IPS-20b (cell line): Measurements from ENCODE around the gene NDST4.

ENCODE experiments used
- H3K27ac ChIP-seq: one replicate; pipeline ENCODE4 v1.5.1; 2013; ENCODE audit warnings: low read length
- H3K27me3 ChIP-seq: 2 replicates; pipeline ENCODE4 v1.6.1; 2013; ENCODE audit warnings: mild to moderate bottlenecking, low read length, inconsistent platforms; ENCODE audit not compliant: insufficient read depth
- H3K36me3 ChIP-seq: 2 replicates; pipeline ENCODE4 v1.6.1; 2013; ENCODE audit warnings: low read depth, mild to moderate bottlenecking, inconsistent platforms, low read length, moderate library complexity; ENCODE audit not compliant: insufficient read depth
- H3K4me1 ChIP-seq: 2 replicates; pipeline ENCODE4 v1.6.1; 2013; ENCODE audit warnings: mild to moderate bottlenecking, control low read depth, inconsistent platforms, low read length, moderate library complexity; ENCODE audit not compliant: insufficient read depth
- H3K4me3 ChIP-seq: 2 replicates; pipeline ENCODE4 v1.5.1; 2013; ENCODE audit warnings: mild to moderate bottlenecking, low read length, inconsistent platforms
- H3K9ac ChIP-seq: 2 replicates; pipeline ENCODE4 v1.6.1; 2013; ENCODE audit warnings: low read depth, mild to moderate bottlenecking, inconsistent platforms, low read length, moderate library complexity
- H3K9me3 ChIP-seq: 2 replicates; pipeline ENCODE4 v1.6.1; 2013; ENCODE audit warnings: mild to moderate bottlenecking, low read depth, low read length, inconsistent platforms; ENCODE audit not compliant: insufficient read depth

Gene NDST4

DNA sequence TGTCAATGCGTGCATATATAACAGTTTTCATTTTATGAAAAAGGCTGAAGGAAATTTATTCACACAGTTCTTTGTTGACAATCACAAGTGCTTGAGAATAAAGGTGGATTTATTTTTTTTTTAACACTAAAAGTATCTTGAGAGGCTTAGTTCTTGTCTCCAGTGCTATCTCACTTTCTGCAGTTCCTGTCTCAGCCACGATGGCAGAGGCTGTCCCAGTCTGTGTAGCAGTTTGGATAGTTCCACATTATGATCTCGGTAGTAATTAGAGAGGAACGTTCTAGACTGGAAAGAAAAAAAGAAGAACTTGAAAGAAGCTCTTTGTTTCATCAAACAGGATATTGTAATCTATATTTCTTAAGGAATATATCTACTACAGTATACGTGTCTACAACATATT is 285.8 kb downstream of the NDST4 start:
- no peak overlapping the region for H3K4me3 ChIP-seq
- H3K4me1 ChIP-seq, result no peaks in the 10 kb centered on the region
- no peaks in the 10 kb centered on the region for H3K9me3 ChIP-seq

DNA sequence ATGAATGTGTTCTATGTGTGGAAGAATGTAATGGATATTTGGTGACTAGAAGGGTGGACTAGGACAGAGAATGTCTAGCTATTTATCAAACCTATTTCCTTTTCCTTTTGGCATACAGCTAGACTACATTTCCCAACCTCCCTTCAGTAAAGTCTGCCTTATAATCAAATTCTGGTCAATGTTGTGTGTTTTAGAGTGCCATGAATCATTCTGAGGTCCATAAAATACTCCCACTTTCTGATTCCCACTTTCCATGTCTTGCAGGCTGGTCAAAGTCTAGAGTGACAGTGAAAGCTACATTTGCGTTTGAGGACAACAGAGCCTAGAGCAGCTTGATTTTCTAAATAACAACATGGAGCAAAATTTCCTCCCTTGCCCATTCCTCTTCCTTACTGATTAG is 297.7 kb downstream of the NDST4 start:
- Histone ChIP-seq H3K4me3 (no peak overlapping the region), H3K4me1 (no peaks in the 10 kb centered on the region), H3K27me3 (no peaks in the 10 kb centered on the region), H3K27ac (no peak overlapping the region), H3K9ac (no peak overlapping the region), H3K36me3 (no peaks in the 10 kb centered on the region), H3K9me3 (no peaks in the 10 kb centered on the region)

More for the DNA sequence above, 285.8 kb downstream of the NDST4 start:
- Histone ChIP-seq H3K27me3 (no peaks in the 10 kb centered on the region), H3K9ac (no peak overlapping the region), H3K27ac (no peak overlapping the region), H3K36me3 (no peaks in the 10 kb centered on the region)

DNA sequence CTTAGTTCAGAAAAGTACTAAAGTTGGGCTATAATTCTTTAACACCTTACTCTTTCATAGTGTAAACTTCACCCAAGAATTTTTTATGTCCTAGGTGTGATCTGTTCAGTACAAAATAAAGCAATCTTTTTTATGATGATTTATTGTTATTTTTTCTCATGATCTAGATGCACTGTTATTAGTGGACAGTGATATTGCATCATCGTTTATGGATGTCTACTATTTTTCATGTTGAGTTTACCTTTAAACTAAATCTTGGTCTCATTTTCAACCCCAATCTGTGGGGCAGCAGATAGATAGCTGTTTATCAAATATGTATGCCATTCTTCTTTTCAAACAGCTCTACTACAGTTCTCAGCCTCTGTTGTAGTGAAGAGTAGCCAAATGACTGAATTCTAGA is 299.5 kb downstream of the NDST4 start:
- Histone ChIP-seq H3K4me1 (no peaks in the 10 kb centered on the region), H3K27ac (no peak overlapping the region), H3K27me3 (no peaks in the 10 kb centered on the region), H3K36me3 (no peaks in the 10 kb centered on the region), H3K9me3 (no peaks in the 10 kb centered on the region), H3K4me3 (no peak overlapping the region), H3K9ac (no peak overlapping the region)

DNA sequence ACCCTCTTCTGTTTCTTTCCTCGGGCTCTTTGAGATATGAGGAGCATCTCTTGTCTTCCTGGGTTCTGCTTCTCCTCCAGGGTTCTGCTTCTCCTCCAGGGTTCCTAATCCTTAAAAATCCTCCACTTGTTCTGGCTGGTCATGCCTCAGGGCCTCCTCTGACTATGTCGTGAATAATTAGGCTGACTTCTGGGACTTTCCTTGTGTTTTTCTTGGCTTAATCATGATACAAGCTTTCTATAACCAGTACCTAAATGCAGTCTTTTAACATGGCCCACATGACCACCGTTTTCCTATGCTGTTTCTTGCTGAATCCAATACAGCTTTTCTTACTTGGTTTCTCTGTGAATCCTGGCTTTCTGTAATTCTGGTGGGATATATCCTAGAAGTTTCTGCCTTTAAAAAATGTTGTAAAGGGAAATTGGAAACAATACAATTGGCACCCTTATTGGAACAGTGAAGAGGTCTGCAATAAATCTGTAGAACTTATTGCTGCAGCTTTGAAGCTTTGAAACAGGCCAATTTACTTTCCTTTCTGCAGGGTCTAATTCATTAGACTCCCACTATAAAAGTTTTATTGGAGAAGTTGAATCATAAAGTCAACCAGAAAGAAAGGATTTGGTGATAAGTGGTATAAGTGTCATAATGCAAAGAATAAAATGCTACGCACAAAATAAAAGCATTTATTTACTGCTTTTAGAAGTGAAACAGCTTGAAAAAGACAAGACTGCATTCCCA is 301.7 kb downstream of the NDST4 start:
- Histone ChIP-seq H3K9me3 (no peaks in the 10 kb centered on the region), H3K9ac (no peak overlapping the region), H3K4me1 (no peaks in the 10 kb centered on the region), H3K27me3 (no peaks in the 10 kb centered on the region), H3K36me3 (no peaks in the 10 kb centered on the region), H3K4me3 (no peak overlapping the region), H3K27ac (no peak overlapping the region)

DNA sequence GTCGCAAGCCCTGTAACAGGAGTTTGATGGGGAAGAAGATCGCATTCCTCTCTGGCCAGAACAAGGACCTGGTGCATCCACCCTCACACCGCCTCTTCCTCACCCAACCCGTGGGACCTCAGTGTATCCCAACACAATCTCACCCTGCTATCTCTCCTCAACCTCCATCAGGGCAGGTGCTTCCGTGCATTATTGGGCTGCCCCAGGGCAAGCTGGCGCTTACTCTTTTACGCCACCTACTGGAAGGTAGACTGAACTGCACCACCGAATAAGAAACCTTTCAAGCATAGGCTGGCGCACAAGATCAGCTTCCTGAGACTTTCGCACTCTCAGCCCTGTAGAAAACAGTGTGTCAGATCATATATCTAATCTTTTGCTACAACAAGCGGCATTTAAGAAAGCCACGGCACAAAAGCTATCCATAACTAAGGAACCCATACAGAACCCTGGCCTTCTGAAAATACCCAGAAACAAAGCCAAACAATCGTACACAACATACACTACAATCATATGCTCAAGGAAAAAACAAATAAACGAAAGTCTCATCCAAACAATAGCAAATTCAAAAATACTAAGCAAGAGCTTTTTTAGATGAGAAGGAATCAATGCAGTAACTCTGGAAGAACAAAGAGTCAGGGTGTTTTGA is 305.5 kb downstream of the NDST4 start:
- H3K9ac ChIP-seq, result no peak overlapping the region
- H3K27ac ChIP-seq, result no peak overlapping the region
- no peak overlapping the region for H3K4me3 ChIP-seq
- H3K9me3 ChIP-seq, result no peaks in the 10 kb centered on the region
- H3K4me1 ChIP-seq, result no peaks in the 10 kb centered on the region
- H3K36me3 ChIP-seq, result no peaks in the 10 kb centered on the region
- H3K27me3 ChIP-seq, result no peaks in the 10 kb centered on the region

DNA sequence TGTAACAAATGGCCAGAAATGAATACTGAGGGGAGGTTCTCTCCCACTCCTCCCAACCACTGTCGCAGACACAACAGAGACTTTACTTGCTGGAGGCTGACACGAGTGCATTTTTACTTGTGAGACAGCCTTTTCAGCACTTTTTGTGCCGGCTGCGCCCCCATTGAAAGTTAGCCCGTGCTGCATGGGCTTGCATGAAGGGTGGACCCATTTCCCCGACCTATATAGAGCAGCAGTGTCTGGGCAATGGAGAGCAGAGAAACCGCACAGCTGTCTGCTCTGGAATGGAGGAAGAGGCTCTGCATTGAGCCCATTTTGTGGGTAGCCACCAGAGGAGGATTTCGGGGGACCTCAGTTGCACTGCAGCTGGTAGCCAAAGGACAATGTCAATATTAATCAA is 306.1 kb downstream of the NDST4 start:
- H3K36me3 ChIP-seq, result no peaks in the 10 kb centered on the region
- no peak overlapping the region for H3K4me3 ChIP-seq
- no peak overlapping the region for H3K9ac ChIP-seq
- no peaks in the 10 kb centered on the region for H3K9me3 ChIP-seq
- H3K4me1 ChIP-seq, result no peaks in the 10 kb centered on the region
- no peak overlapping the region for H3K27ac ChIP-seq
- H3K27me3 ChIP-seq, result no peaks in the 10 kb centered on the region

DNA sequence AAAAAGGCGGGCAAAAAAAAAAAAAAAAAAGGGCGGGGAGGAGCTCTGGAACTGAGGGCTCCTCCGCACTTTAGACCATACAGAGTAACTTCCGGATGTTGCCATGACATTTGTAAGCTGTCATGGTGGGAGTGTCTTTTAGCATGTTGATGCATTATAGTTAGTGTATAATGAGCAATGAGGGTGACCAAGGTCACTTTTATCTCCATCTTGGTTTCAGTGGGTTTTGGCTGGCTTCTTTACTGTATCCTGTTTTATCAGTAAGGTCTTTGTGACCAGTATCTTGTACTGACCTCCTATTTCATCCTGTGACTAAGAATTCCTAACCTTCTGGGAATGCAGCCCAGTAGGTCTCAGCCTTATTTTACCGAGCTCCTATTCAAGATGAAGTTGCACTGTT is 321.4 kb downstream of the NDST4 start:
- Histone ChIP-seq H3K4me3 (no peak overlapping the region), H3K36me3 (no peaks in the 10 kb centered on the region), H3K4me1 (0 out of 2 replicates have a peak, but pooled peaks cover 3% of the 10 kb centered on the region), H3K27ac (no peak overlapping the region), H3K9me3 (no peaks in the 10 kb centered on the region), H3K9ac (no peak overlapping the region), H3K27me3 (no peaks in the 10 kb centered on the region)

DNA sequence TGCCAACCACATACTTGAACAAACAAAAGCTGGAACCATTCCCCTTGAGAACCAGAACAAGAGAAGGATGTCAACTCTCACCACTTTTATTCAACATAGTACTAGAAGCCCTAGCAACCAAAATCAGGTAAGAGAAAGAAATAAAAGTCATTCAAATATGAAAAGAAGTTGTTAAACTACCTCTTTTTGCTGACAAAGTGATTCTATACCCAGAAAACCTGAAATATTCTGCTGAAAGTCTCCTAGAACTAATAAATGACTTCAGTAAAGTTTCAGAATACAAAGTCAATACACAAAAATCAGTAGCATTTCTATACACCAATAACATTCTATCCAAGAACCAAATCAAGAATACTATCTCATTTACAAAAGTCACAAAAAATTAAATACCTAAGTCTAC is 327.9 kb downstream of the NDST4 start:
- H3K9ac ChIP-seq, result no peak overlapping the region
- H3K27me3 ChIP-seq, result no peaks in the 10 kb centered on the region
- H3K9me3 ChIP-seq, result no peaks in the 10 kb centered on the region
- H3K4me3 ChIP-seq, result no peak overlapping the region
- no peaks in the 10 kb centered on the region for H3K36me3 ChIP-seq
- H3K27ac ChIP-seq, result no peak overlapping the region
- H3K4me1 ChIP-seq, result peaks cover 18% of the 10 kb centered on the region

DNA sequence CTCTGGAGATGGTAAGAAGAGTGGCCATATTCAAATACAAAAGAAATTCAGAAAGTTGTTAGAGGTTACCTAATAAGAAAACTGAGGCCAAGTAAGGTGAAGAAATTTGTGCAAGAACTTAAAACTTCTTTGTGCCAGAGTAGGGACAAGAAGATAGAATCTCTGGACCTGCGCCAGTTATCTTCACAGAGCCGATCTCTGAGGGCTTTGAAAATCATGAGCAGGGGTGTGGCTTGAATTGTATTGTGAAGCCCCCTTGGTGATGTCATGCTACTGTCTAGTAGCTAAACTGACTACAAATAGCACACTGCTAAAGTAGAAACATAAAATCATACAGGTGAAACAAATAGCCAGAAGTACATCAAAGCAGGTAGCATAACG is 330.2 kb downstream of the NDST4 start:
- Histone ChIP-seq H3K27me3 (no peaks in the 10 kb centered on the region), H3K27ac (no peak overlapping the region), H3K36me3 (no peaks in the 10 kb centered on the region), H3K9me3 (no peaks in the 10 kb centered on the region), H3K9ac (no peak overlapping the region), H3K4me3 (no peak overlapping the region), H3K4me1 (peaks cover 18% of the 10 kb centered on the region)

DNA sequence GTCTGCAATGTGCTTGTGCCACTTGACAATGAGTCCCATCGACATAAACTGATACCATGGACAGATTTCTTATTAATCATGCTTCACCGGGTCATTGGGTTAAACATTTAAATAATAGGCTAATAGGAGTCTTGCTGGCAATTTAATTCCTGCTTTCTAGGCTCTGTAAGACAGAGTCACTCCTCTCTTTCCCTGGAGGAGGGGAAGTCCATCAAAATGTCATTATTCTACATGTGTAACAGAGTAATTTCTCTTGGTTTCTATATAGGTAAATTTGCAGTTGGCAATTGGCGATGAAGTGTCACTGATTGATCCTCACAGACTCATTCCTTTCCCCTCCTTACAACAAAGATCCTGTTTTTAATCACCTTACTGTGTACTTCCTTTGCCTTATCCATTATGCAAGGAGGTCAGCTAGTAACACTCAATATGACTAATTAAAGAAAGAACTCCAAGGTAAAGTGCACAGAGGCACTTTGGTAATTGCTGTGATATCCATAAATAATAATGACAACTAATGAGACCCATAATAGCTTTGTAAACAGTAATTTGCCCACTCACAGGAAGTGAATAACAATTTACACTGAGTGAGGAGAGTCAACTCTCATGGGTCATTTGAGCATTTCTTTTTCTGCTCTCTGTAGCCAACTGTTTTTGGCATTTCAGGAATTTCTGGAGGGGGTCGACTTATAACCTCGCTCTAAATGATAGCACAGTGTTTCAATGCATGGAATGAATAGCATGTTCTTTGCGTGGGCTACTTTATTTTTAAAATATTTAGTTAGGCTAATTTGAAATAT is 330.8 kb downstream of the NDST4 start:
- H3K9me3 ChIP-seq, result no peaks in the 10 kb centered on the region

DNA sequence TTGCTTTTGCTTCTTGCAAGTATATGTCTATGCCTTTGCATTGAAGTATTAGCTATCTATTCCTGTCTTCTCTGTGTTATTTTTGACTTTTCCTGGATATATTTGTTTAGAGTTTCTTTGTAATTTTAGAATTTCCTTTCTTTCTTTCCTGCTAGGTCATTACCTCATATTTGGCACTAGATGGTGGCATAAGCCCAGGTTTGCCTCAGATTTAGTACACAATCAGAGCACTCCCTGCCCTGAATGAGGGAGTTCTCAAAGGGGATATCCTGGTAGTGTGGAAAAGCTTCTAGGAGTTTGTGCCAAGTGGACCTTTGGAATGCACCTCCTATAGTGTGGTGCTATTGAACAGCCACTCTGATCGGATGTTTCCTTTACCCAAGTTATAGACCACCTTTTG is 333.2 kb downstream of the NDST4 start:
- no peaks in the 10 kb centered on the region for H3K27me3 ChIP-seq
- H3K27ac ChIP-seq, result no peak overlapping the region
- no peaks in the 10 kb centered on the region for H3K9me3 ChIP-seq
- no peak overlapping the region for H3K9ac ChIP-seq
- H3K4me1 ChIP-seq, result peaks cover 18% of the 10 kb centered on the region
- no peaks in the 10 kb centered on the region for H3K36me3 ChIP-seq
- no peak overlapping the region for H3K4me3 ChIP-seq

More for the DNA sequence above, 330.8 kb downstream of the NDST4 start:
- no peaks in the 10 kb centered on the region for H3K27me3 ChIP-seq
- no peak overlapping the region for H3K27ac ChIP-seq
- H3K9ac ChIP-seq, result no peak overlapping the region; the same call in 1 of the 2 replicates
- no peaks in the 10 kb centered on the region for H3K36me3 ChIP-seq
- peaks cover 18% of the 10 kb centered on the region for H3K4me1 ChIP-seq
- no peak overlapping the region for H3K4me3 ChIP-seq
